COLO668 (cell line): ENCODE results near the gene PLCD1.
"Not testable (repeated sequence)": the region's sequence is repeated elsewhere in the genome, so short reads cannot be mapped to it uniquely, and the experiment has no call there.

ENCODE experiments used
- DNase-seq: peaks from one replicate; lab custom pipeline; 2025; ENCODE audit not compliant: unreplicated experiment; lab: John Stamatoyannopoulos, UW

Gene PLCD1

DNA sequence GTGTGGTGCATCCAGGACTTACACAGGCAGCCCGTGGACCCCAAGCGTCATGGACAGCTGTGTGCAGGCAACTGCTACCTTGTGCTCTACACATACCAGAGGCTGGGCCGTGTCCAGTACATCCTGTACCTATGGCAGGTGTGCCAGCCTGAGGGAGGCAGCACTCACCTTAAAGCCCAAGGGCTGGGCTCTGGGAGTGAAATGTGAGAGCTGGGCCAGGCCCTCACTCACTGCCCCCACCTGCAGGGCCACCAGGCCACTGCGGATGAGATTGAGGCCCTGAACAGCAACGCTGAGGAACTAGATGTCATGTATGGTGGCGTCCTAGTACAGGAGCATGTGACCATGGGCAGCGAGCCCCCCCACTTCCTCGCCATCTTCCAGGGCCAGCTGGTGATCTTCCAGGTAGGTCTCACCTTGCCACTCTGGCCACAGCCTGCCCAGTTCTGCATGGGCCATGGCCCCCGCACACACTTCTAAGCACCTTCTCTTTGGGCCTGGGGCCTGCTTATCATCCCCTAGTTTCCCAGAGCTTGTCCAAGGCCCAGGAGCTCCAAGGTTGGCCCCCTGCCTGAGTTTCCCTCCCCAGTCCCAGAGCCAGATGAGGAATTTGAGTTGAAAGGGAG is 27.9 kb downstream of the PLCD1 start:
- peak; percentile 39 for DNase-seq

DNA sequence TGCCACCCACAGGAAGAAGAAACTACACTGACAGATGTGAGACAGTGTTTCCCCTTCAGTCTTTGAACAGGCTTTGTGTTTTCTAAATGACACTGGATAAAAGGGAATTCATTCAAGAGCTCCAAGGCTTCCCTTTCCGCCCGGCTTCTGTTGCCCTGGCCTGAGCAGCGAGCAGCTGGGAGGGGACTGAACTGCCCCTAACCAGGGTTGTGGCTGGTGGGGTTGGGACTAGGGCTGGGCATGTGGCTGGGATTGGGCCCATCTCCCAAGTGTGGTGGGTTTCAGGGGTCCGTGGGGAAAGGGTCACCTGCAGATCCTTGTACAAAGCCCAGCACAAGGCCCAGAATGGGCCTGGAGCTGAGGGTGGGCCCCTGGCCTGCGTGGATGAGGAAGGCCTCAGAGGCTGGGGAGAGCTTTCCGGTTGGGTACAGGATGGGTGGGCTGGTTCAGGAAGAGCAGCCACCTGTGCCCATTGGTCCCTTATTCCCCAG is 28.4 kb downstream of the PLCD1 start:
- no peak for DNase-seq

DNA sequence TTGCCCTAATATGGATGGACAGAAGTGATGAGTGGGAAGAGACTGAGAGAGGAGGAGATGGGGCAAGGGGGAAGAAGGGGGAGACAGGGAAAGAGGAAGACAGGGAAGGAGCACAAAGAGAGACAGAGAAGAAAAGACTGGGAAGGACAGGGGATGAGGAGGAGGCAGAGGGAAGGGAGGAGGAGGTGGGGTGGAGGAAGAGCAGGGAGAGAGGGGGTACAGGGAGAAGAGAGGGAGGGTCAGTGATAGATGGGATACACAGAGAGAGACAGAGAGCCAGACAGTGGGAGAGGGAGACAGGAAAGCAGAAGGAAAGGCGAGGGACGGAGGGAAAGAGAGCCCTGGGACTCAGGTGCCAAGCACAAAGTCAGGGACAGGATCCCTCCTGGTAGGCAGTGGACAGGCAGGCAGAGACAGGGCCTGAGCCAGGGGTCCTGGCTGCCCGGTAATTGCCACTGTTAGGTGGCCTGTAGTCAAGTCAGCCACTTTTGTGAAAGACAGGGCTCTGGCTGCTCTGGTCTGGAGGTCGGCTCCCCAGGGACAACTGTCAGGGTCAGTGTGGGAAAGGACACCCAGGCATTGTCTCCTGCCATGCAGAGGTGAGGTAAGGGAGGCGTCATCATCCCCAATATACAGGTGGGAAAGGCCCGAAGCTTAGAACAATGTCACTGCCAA is 29.1 kb downstream of the PLCD1 start:
- DNase-seq, result no peak

DNA sequence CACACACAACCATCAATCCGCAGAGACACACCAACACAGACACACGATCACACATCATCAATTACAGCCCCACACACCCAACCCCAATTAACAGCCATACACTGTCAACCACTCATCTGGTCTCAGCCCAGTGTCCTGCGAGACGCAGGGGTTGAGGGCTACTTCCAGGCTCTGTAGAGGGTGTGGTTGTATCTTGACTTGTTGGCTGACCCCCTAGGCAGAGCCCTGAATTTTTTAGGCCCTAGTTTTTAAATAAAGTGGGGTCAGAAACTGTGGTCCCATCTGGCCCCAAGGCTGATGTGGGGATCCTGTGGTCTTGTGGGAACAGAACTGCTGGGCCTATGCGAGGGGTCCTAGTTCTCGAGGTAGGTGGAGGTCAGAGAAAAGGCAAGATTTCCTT is 29.6 kb downstream of the PLCD1 start:
- no peak for DNase-seq

DNA sequence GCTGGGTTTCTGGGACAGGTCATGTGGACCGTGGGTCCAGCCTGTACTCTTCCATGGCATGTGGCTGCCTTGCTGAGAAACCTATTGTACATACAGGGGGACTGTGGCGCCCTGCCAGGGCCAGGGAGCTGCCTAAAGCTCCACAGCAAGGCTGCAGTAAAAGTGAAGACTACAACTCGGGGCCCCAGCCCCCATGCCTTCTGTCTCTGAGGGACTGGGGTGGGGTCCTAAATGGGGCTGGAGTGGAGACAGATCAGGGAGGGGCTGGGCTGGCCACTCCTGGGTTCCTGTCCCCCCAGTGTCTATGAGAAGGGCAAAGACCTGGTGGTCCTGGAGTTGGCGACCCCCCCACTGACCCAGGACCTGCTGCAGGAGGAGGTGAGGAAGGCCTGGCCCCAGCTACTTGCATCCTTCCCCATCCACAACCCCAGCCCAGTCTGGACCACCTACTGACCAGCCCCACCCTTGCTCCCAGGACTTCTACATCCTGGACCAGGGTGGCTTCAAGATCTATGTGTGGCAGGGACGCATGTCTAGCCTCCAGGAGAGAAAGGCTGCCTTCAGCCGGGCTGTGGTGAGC is 31.6 kb downstream of the PLCD1 start:
- DNase-seq, result no peak

DNA sequence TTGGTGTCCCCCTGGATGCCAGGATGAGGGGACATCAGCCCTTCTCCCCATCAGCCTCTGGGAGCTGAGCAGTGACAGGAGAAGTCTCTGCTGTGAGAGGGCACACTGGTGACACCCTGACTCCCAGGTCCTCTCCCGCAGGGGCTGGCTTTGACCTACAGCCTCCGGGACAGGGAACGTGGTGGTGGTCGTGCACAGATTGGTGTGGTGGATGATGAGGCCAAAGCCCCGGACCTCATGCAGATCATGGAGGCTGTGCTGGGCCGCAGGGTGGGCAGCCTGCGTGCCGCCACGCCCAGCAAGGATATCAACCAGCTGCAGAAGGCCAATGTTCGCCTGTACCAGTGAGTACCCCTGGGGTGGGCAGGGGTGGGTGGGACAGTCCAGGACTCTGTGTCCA is 32.1 kb downstream of the PLCD1 start:
- no peak for DNase-seq

DNA sequence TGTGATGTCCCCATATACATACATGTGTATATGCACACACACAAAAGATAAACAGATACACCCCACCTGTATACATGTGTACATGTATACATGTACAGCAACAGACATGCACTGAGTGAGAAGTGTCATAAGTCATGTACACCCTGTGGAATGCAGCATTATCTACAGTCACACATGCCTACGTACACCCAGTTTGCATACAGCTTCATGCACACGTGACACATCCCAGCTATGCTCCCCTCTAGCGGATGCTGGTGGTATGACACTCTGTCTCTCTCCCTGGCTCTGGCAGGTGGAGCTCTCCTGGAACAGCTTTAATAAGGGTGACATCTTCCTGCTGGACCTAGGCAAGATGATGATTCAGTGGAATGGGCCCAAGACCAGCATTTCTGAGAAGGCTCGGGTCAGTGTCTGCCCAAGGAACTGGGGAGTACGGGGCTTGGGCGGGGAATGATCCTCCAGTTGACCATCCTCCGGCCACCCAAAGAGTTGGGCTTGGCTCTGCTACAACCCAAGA is 32.6 kb downstream of the PLCD1 start:
- DNase-seq, result peak; percentile 68

DNA sequence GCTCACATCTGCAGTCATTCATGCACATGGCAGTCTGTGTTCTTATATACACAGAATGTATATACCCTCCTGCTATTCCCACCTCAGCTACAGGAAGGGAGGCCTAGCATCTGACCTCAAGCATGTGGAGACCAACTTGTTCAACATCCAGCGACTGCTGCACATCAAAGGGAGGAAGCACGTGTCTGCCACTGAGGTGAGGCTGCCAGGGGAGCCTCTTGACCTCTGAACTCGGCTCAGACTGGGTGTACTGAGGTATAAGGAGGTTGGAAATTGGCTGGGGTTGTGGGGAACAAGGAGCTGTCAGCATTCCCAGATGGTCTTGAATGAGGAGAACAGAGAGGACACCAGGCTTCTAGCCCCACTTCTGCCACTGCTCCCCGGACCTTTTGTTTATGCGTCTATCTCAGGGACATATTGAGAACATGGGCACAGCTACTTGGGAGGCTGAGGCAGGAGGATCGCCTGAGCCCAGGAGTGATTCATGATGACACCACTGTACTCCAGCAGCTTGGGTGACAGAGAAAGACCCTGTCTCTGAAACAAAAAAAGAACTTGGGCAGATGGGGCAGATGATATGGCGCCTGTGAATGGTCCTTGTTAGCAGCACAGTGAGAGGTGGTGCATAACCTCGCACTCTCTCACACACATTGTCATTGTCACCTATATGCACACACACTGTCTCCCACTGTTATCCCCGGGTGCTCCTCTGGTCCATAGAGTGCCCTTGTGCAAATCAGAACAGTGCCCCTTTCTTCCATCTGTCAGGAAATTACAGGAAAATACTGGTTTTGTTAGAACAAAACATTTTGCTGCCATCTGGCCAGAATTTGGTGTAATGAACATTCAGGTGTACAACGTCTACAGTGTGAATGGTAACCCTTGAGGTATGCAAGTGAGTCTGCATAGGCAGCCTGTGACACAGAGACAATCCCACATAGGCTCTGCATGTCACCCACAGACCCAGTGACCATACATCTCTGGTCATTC is 33.5 kb downstream of the PLCD1 start:
- no peak for DNase-seq

DNA sequence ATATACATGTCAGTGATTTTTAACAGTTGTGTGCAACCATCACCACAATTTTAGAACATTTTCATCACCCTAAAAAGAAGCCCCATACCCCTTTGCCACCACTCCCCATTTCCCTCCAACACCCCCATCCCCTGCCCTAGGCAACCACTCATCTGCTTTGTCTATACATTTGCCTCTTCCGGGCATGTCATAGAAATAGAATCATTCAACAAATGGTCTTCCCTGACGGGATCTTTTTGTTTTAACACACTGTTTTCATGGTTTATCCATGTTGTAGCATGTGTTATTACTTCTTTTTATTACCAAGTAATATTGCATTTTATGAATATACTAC is 34.8 kb downstream of the PLCD1 start:
- no peak for DNase-seq

DNA sequence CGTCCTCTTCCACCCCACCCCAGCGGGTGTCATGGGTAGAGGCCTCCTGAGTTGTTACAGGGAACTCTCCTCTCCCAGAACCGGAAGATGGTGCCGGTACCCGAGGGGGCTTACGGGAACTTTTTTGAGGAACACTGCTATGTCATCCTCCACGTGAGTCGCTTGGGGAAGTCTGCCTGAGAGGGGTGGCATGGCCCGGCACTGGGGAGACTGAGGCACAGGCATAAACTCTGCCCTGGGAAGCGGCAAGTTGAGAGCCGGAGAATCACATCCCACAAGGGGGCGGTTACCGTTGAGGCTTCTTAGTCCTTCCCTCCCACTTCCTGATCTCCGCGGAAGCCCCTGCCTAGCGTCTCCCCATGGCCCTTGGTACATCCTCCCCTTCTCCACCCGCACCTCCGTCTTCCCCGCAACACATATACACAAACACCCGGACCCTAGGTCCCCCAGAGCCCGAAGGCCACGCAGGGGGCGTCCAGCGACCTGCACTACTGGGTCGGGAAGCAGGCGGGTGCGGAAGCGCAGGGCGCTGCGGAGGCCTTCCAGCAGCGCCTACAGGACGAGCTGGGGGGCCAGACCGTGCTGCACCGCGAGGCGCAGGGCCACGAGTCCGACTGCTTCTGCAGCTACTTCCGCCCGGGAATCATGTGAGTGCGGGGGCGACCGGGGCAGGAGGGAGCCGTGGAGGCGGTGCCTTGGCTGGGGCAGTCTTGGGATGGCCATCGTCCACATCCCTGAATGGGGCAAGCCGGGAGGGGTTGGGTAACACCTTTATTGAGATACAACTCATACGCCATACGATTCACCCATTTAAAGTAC is 35.4 kb downstream of the PLCD1 start:
- peak; percentile 26 for DNase-seq

DNA sequence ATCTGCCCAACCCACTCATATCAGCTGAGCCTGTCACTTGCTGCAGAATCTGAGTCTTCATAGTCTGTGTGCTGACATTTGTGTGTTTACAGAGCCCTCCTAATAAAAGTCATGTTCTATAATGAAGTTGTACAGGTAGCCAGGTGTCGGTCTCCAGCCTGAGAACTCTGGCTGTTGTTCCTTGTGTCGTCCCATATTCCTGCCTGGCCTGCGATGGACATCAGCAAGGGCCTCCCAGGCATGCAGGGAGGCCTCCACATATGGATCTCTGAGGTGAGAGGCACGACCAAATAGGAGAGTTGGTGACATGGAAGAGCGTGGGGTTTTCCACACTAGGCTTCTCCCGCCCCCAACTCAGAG is 36.0 kb downstream of the PLCD1 start:
- no peak for DNase-seq

DNA sequence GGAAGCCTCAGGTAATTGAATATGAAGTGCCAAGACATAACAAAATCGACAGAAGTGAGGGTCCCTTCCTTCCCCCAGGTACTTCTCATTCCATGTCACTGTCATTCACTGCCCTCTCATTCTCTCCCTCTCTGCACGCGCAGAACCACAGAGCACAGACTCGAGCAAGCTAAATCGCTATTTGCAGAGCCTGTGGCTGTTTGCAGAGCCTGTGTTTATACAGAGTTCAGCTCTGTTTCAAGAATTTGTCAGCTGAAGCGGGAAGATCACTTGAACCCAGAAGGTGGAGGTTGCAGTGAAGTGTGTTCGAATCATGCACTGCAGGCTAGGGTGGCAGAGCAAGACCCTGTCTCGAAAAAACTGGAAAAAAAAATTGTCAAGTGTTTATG is 36.4 kb downstream of the PLCD1 start:
- DNase-seq, result no peak

DNA sequence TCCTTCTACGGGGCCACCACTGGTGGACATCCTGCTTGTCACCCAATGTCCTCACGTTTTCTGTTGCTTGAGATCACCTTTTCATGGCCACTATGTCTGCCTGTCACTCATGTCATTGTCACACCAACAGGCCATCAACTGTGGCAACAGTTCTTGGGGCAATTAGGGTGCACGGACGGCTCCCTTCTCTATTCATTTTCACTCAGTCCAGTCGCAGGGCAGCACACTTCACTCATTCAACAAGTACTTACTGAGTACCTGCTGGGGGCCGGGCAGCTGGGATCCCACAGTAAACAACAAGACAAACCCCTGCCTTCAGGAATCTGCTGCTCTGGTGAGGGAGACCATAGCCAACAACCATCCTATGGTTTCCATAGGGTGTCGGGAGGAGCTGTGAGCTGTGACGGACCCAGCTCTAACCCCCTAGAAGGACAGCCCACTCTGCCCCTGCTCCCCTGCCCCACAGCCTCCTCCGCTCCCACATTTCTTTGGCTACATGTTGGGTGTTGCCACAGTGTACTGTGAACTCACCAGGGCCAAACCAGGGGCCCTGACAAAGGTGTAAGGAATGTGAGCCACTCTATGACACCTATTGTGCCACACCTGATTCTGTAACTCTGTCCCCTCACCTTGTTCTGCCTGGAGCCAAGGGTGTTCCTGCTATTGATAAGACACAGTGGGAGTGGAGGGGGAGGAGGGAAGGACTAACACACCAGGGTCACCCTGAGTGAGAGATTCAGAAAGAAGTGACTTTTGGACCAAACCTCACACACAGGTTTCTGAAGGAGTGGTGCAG is 37.0 kb downstream of the PLCD1 start:
- DNase-seq, result no peak

DNA sequence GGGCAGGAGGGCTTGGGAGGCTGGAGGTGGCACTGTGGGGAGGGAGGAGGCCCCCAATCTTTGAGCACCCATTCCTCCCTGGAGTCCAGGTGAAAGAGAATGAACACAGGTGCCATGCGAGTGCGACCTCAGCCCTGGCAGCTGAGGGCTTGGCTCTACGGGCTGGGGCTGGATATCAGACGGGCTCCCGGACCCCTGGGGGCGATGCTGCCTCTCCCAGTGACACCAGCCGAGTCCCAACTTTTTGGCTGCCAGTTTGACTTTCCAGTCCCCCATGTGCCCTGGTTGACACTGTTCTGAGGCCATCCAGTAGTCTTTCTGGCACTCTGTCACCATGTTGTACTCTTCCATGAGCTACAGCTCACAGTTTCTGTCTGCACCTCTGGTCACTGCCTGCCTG is 37.6 kb downstream of the PLCD1 start:
- no peak for DNase-seq

DNA sequence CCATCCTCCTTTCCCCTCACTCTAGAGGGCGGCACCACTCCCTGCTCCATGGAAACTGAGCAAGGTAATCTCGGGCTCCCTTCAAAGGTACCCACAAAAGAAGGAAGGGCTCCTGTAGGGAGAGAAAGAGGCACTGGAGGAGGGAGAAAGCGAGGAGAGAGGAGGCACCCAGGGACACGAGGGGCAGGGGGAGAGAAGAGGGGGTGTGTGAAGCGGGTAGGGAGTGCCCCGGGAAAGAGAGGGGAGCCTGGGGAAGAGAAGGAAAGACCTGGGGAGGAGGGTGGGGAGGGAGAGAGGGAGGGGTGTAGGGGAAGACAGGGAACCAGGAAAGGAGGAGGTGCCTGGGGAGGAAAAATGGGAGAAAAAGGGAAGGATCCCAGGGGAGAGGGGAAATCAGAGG is 38.3 kb downstream of the PLCD1 start:
- DNase-seq, result no peak

DNA sequence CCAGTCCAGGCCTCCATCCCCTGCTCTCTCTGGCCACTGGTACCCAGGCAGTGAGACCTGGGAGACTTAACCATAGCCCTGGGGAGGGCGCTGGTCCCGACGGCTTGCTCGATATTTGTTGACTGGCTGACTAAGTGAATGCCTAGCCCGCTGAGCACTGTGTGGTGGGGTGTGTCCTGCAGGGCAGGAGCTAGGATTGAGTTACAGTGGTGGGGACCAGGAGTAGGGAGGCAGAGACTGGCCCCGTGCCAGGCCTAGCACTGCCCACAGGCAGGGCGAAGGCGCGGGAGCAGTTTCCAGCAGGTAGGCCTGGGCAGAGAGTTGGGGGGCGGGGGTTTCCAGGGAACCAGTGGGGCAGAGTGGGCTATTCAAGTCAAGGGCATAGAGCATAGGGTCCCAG is 38.9 kb downstream of the PLCD1 start, which contains the start of gene VILL:
Gene VILL (plus strand): TSS at position 260 of the 400 bp plus-strand sequence. CDS start 2,887 bp downstream, outside the sequence.
- peak; percentile 67 for DNase-seq

DNA sequence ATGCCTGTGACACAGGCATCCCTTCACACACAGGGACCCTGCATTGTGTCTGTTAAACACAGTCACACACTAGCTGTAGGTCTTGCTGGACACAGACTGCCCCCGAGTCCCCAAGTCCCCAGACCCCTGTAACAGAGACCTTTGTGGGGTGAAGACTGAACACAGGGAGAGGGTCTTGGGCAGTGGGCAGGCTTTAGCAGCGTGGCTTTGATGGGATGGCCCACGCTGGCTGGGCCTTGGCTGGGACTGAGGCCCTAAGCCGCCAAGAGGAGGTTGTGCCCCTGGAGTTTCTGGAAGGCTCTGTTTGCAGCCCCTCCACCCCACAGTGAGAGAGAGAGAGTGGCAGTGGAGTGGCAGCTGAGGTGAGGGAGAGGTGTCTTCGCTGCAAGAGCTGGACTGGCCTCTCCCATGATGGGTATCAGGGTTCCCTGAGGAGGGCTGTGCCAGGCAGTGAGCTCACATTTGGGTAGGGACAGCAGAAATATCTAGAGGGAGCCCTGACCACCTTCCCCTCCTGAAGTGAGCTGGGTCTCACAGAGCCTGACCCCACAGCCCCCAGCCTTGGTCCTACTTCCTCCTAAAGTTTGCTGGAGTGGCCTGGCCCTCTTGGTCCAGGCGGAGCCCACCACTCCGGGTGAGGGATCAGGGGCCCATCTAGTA is 39.5 kb downstream of the PLCD1 start:
- DNase-seq, result no peak

DNA sequence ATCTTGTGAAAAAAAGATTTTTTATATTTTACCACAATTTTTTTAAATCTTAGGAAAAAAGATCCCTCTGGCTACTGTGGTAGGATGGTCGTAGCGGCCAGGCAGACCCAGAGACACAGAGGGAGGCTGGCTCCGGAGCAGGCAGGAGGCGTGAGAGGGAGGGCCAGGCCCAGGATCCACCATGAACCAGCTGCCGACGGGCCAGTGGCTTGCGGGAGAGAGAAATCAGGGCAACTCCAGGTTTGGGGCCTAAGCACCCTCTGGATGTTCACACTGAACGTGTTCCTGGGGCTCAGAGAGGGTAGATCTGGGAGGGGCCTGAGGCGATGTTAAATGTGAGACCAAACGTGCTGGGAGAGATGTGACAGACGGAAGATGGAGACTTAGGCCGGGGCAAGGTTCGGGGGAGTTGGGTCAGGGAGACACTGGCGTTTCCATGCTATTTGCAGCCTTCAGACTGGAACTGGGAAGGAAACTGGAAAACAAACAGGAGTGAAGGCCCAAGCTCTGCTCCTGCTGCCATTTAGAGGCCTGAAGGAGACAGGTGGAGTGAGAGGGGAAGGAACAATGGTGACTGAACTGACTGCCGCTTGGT is 40.4 kb downstream of the PLCD1 start:
- DNase-seq, result no peak

DNA sequence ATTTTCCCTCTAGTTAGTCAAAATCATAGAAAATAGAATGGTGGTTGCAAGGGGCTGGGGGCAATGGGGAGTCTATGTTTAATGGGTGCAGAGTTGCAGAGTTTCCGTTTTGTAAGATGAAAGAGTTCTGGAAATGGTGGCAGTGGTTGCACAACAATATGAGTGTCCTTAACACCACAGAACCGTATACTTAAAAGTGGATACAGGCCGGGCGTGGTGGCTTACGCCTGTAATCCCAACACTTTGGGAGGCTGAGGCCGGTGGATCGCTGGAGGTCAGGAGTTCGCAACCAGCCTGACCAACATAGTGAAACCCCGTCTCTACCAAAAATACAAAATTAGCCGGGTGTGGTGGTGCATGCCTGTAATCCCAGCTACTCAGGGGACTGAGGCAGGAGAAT is 41.1 kb downstream of the PLCD1 start:
- not testable (repeated sequence) for DNase-seq
